GM19455 (cell line): ENCODE results near the gene DHFR.
"Not testable (repeated sequence)": the region's sequence is repeated elsewhere in the genome, so short reads cannot be mapped to it uniquely, and the experiment has no call there.

Experiments used
- ATAC-seq: cut with Tn5 transposase; IDR thresholded peaks from one replicate; pipeline ENCODE4 v1.9.1; 2021; ENCODE audit not compliant: unreplicated experiment

The DHFR gene

DNA sequence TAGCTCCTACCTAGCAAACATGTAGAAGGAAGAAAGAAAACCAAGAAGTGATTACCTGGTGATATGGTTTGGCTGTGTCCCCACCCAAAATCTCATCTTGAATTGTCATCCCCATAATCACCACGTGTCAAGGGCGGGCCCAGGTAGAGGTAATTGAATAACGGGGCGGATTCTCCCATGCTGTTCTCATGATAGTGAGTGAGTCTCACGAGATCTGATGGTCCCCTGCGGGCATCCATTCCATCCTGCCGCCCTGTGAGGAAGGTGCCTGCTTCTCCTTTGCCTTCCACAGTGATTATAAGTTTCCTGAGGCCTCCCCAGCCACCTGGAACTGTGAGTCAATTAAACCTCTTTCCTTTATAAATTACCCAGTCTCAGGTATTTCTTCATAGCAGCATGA is 57.3 kb downstream of the DHFR start:
- ATAC-seq: no peak

DNA sequence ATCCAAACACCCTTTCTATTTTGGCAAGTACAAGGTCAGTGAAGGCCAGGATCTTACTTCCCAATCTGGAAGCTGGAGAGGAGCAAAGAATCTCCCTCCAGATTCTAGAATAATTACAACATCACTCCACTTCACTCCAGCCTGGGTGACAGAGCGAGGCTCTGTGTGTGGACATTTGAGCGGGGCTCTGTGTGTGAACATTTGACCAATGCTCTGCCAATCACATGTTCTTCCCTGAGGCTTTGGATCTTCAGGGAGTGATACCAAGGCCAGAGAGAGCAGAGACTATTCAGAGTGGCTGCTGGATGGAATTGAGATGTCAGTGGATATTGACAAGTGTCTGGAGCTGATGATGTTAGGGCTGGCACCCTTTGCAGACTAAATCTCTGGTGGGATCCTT is 60.0 kb downstream of the DHFR start:
- ATAC-seq: no peak

DNA sequence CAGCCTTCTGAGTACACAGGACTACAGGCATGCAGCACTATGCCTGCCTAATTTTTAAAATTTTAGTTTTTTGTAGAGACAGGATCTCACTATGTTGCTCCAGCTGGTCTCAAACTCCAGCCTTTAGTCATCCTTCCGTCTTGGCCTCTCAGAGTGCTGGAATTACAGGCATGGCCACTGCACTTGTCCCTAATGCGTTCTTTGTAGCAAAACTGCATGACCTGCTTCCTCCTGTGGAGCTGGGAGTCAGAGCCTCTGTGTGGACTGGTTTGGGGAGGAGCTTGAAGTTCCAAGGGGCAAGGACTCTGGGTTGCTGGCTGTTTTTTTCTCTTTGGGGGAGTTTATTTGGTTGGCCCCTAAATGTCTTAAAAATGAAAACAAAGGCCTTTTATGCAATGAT is 62.0 kb downstream of the DHFR start:
- ATAC-seq: no peak

DNA sequence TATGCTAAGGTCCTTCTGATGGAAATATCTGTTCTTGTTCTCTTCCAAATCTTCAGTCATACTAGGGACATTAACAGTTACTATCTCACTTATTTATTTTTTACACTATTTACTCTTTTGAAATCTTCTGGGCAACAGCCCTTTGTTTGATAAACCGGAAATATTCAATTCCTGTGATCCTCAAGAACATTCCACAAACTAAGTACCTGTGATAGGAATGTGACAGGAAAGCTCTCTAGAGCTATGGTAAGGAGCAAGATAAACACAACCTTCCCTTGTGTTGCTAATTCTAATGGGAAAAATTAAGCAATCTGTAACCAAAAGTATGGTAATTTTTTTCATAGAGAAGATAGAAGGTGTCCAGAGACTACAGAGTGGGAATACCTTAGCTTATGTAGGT is 62.7 kb downstream of the DHFR start:
- ATAC-seq: no peak

DNA sequence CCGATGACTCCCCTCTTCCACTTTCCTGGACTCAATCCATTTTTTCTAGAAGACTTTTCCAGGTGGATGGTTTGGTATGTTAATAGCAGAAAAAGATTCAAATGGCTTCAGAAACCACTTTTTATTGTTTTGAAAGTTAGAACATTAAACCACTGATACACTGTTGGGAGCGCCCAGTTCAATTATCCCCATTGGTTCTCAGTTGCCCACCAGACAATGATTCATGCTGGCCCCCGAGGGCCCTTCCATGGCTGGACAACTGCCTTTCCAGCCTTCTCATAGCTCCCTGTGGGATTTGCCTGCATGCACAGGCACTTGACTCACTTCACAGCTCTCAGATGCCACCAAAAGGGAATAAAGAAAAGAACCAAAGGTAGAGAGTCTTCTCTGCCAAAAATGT is 63.4 kb downstream of the DHFR start:
- no peak for ATAC-seq

- ATAC-seq: no peak
Observed at GRCh38 chr5:80590766-80591165, 64.0 kb downstream of the DHFR start.

GRCh38 chr5:80588858-80589540 is 65.8 kb downstream of the DHFR start:
- ATAC-seq: no peak

DNA sequence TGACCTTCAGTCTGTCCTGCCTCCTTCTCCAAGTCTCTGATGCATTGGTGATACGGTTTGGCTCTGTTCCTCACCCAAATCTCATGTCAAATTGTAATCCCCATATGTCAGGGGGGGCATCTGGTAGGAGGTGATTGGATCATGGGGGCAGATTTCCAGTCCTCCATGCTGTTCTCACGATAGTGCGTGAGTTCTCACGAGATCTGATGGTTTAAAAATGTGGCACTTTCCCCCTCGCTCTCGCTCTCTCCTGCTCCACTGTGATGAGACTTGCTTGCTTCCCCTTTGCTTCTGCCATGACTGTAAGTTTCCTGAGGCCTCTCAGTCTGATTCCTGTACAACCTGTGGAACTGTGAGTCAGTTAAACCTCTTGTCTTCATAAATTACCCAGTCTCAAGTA is 70.0 kb downstream of the DHFR start:
- ATAC-seq: no peak

DNA sequence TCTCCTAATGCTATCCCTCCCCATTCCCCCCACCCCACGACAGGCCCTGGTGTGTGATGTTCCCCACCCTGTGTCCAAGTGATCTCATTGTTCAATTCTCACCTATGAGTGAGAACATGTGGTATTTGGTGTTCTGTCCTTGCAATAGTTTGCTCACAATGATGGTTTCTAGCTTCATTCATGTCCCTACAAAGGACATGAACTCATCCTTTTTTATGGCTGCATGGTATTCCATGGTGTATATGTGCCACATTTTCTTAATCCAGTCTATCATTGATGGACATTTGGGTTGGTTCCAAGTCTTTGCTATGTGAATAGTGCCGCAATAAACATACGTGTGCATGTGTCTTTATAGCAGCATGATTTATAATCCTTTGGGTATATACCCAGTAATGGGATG is 74.5 kb downstream of the DHFR start:
- not testable (repeated sequence) for ATAC-seq

DNA sequence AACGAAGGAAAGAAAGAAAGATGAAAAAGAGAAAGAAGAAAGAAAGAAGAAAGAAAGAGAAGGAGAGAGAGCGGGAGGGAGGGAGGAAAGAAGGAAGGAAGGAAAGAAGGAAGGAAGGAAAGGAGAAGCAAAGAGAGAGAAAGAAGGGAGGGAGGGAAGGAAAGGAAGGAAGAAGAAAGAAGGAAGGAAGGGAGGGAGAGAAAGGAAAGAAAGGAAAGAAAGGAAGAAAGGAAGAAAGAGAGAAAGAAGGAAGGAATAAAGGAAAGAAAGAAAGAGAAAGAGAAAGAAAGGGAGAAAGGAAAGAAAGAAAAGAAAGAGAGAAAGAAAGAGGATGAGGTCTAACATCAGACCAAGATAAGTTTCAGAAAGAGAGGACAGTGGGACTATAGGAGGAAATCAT is 75.7 kb downstream of the DHFR start:
- ATAC-seq: no peak

DNA sequence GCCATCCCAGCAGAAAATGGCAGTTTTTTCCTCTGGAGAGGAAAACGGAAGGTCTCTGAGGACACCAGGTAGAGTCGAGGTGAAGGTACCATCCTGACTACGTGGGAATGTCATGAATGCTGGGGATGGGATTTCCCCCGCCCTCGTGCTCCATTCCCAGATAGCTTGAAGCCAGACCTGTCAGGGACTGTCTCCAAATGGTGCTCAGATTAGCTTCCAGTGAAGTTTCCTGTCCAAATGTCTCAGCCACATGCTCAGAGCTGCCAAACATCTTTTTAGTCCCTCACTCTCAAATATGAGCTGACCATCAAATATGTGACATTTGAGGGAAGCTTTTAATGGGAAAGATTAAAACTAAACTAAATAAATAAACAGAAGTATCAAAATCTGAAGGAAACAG is 77.1 kb downstream of the DHFR start:
- ATAC-seq: no peak

DNA sequence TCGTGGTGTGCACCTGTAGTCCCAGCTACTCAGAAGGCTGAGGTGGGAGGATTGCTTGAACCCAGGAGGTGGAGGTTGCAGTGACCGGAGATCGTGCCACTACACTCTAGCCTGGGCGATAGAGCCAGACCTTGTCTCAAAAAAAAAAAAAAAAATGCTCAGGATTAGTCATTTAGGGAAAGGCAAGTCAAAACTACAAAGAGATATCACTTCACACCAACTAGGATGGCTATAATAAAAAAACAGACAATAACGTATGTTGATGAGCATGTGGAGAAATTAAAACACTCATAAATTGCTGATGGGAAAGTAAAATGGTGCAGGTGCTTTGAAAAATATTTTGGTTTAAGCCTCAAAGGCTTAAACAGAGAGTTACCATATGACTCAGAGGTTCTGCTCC is 78.4 kb downstream of the DHFR start:
- ATAC-seq: no peak
